Activated T-cell treated with anti-CD3 and anti-CD28 coated beads, Interleukin-2, amount 50 U/mL, for 48 hours (primary cell): Measurements from ENCODE around the gene PLA2G4D.
A peak's percentile ranks its signal among the peaks of the same experiment; 100 is the strongest.

Experiments used
- DNase-seq, 2 experiments: peaks; one replicate each; pipeline ENCODE4 v3.0.0-alpha.2; 2020

PLA2G4D gene

GRCh38 chr15:42094512-42094963, at the start of gene PLA2G4D:
PLA2G4D (minus strand) TSS chr15:42094562; CDS start chr15:42094459, 103 bp downstream.
- DNase-seq: no peak

DNA sequence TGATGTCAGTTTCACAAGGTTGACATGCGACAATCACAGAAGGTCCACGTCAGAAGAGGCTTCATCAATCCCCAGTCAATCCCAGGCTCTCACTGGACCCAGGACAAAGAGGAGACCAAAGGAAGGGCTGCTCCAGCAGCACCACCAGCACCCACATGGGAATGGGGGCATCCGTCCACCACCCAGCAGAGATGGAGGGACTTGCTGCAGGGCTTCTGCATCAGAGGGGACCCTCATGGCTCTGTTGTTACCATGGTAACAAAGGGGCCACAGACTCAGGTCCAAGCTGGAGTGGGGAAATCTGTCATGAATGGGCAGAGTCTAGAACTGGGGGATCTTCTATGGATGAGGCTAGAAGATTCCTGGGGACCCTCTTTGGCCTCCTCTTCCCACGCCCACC, 49.0 kb upstream of the PLA2G4D start:
- no peak for DNase-seq

GRCh38 chr15:42141795-42142667, 47.7 kb upstream of the PLA2G4D start:
- DNase-seq: no peak

- no peak for DNase-seq
Measured at GRCh38 chr15:42141246-42141645, 46.9 kb upstream of the PLA2G4D start.

- no peak for DNase-seq
Measured at GRCh38 chr15:42140383-42141070, 46.2 kb upstream of the PLA2G4D start.

DNA sequence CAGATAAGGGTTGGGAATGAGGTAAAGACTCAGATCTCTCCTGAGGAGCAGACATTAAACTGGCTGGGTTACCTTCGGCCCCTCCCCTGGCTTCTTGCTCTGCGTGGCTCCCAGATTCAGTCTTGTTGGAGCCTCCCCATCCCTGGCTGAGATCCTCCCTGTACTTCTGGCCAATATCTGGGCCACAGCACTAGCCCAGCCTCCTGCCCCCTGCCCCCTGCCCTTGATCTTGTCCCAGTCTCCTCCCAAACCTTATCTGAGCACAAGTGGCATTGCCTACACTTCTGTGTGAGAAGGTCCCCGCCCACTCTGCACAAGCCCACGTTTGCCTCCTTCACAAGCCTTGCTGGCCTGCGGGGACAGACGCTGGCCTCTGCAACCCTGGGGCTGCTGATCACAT, 45.2 kb upstream of the PLA2G4D start:
- peak in 1 of 2 experiments; percentile 11 for DNase-seq

GRCh38 chr15:42138968-42139386, 44.6 kb upstream of the PLA2G4D start:
- DNase-seq: peak in 1 of 2 experiments; percentile 12

DNA sequence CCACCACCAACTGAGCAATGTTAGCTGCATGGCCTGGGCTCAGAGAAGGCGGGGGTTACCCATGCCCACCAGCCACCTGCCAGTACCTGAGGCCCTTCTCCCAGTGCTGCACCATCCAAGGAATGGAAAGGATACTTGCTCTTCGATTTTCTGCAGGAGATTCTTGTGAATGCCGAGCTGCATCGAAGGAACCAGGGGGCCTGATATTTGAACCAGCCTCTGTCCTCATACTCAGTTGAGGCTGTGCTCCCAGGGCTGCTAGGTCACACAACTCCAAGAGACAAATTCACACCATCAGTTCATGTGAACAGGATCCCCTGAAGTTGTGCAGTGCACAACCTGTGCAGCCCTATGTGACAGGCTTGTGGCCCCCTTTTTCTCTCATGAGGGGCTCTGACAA, 44.0 kb upstream of the PLA2G4D start:
- peak in 1 of 2 experiments; percentile 10 for DNase-seq

DNA sequence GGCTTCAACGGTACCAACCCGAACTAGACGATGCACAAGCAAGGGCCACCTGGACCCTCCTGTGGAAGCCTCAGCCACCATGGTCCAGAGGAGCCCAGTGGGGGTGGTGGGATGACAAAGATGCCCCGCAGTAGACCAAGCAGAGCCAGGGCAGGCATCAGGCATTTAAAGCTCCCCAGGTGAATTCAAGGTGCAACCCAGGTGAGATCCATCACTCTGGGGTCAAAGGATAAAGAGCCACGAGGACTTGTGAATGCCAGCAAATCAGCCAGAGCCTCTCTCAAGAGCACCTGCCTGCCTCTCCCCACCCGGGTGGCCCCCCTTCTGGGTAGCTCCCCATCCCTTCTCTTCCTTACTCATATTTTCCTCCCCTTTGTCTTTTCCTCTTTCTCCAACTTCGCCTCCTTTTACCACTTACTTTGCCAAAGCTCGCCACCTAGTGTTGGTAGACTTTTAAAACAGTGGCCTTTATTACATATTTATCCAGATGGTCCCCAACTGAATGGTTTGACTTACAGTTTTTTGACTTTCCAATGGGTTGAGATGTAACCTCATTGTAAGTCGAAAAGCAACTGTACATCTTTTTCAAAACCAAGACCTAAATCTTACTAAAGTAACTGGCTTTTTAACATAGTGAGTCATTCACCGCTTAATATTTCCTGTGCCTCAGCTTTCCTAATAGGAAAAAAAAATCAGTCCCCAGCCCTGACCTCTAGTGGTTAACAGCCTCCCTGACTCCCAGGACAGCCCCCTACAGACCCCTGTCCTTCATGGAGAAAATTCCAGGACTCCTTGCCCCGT, 43.3 kb upstream of the PLA2G4D start:
- DNase-seq: peak in 1 of 2 experiments; percentile 27

- DNase-seq: no peak
Measured at GRCh38 chr15:42136513-42136912, 42.2 kb upstream of the PLA2G4D start.

DNA sequence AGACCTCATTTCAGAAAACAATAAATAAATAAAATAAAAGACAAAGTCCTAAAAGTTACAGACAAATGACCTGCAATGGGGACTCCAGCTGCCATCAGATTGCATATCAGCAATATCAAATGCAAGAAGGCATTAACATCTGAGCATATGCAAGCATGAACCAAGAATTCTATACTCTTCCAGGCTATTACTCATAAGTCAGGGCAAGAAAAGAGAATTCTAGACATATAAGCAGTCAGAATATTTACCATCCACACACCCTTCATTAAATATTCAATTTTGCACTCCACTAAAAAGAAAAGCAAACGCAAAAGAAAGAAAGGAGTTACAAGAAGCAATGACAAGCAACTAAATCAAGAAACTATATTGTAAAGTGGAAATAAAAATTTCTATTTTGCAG, 41.0 kb upstream of the PLA2G4D start:
- DNase-seq: no peak

- DNase-seq: peak in 1 of 2 experiments; percentile 5
Measured at GRCh38 chr15:42134617-42135245, 40.4 kb upstream of the PLA2G4D start.

DNA sequence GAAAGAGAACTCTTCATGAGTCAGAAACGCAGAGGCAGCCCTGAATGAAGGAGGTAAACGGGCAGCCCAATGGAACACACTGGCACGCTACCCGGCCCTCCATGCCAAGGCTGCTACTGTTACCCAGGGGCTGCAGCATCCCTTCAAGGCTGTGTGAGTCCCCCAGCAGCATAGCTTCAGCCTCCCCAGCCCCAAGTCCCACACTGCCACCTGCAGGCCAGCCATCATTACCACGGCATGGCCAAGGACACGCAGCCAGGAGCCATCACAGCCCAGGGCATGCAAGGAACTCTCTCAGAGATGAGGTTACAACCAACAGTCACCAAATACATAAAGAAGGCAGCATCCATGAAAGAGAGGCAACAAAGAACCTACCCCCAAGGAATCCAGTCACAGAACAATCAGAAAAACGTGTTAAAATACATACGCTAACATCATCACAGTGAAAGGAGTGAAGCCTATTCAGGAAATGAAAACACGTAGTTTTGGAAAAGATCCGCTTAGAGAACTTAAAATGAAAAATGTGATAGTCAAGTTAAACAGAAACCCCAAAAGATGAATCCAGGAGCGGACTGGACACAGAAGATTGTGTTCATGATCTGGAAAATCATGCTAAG, 39.6 kb upstream of the PLA2G4D start:
- peak; percentile 77 to 81 for DNase-seq

DNA sequence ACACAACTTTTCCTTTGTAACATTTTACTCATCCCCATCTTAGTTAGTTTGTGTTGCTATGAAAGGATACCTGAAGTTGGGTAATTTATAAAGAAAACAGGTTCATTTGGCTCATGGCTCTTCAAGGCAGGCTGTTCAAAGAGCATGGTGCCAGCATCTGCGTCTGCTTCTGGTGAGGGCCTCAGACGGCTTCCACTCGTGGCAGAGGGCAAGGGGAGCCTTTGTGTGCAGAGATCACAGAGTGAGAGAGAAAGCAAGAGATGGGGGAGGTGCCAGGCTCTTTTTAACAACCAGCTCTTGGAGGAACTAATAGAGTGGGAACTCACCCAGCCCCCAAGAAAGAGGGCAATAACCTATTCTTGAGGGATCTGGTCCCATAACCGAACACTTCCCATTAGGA, 39.0 kb upstream of the PLA2G4D start:
- DNase-seq: peak in 1 of 2 experiments; percentile 4

DNA sequence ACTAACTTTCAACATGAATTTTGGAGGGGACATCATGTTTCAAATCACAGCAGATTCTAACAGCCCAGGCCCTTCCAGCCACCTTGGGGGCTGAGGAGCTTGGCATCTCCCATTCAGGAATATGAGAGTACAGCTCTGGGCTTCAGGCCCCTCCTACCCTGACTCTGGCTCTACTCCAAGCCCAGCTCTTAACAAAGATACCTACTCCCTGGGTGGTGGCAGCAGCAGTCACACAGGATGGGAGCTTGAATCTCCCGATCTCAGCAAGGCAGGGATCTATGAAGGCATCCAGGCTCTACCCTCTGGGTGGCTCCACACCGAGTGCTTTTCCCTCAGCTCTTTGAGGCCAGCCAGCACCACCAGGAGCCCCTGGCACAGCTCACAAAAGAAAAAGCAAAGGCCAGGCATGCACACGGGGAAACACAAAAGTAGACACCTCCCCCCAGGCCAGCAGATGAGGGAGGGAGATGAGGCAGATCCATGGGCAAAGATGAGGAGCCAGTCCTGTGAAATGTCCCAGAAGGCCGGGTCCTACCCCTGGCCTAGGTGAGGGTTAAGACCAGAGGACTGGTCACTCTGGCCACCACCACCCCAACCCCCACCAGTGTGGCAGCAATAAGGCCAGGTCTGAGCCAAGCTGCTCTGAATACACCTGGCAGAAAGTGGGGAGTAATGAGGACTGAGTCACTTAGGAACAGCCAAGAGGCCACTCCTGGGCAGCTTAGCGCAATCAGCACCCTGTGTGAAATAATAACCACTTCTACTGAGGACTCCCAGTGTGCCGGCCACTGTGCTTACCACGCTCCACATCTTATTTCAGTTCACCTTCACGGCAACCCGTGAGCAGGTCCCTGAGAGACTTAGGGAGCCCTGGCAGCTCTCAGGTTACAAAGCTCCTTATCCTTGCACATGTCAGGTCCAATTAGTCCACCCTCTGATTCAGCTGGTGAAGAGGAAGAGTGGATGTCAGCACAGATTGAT, 37.8 kb upstream of the PLA2G4D start:
- DNase-seq: peak; percentile 9 to 11

DNA sequence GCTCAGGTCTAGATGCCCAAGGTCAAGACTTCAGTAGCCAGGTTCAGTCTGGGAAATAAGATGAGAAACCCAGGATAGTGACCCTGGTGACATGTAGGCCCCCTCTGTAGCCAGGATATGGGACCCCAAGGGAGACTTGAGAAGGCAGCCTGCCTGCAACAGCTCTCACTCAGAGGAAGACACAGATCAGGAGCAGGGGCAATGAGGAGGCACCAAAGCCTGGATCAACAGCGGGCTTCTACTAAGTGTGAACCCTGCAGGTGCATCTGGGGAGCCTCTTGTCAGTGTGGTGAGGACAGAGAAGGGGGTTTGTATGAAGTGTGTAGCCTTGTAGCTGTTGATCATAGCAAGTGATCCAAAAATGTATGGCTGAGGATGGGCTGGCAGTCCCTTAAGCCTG, 36.6 kb upstream of the PLA2G4D start:
- peak in 1 of 2 experiments; percentile 10 for DNase-seq

DNA sequence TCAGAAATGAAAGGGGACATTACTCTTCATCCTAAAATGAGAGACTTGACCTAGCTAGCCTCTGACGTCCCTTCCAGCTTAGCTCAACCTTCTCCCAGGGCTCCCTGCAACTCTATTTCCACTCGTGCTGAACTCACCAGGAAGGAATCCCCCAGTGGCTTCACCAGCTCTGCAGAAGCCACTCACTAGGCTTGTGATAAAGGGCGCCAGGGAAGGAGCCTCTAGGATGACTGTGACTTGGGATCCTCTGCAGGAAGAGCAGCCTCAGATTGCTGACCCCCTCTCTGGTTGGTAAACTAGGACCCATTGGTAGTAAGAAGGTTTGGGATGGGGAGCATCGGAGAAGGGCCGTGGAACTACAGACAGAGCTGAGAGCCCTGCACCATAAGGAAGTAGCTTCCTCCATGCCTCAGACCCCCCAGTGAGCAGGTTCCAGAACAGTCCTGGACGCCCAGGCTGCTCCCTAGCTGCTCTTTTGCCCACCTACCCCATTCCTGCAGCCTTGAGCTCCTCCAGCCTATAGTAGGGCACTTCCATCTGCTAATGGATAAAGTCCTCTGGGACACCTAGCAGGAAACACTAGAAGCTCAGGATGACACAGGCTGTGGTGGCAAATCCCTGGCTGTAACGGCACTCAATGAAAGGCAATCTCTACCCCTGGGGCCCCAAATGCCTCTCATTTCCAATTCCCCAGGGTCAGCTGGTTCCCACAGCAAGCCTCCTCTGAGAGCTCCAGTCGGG, 36.1 kb upstream of the PLA2G4D start:
- peak; percentile 11 for DNase-seq

DNA sequence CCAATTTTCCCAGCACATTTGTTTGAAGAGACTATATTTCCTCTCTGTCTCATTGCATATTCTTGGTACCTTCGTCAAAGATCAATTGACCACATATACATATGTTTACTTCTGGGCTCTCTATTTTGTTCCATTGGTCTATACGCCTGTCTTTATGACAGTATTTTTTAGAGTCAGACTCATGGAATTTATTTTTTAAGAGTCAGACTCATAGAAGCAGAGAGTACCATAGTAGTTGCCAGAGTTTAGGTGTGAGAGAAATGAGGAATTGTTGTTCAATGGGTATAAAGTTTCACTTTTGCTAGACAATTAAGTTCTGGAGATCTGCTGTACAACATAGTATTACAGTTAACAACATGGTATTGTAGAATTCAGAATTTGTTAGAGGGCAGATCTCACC, 35.0 kb upstream of the PLA2G4D start:
- no peak for DNase-seq

GRCh38 chr15:42128476-42128875, 34.1 kb upstream of the PLA2G4D start:
- no peak for DNase-seq

DNA sequence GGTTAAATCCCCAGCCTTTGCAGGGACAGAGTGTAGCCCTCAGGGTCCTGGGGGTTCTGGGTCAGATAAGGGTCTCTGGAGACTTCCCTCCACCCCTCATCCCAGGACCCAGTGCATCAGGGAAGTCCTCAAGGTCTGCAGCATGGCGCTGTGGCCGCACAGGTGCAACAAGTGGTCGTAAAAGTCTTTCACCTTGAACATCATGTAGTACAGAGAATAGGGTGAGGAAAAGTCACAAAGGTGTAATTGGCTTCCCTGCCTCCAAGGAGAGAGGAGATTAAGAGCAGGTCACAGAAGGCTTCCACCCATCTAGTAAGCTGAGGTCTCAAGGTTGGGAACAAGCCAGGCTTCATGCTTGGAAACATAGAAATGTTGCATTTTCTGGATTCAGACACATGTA, 29.2 kb upstream of the PLA2G4D start:
- no peak for DNase-seq
